GM12872 (cell line): Measurements from ENCODE around the gene PSMB2.

Source experiments
- CTCF ChIP-seq: IDR thresholded peaks from 3 replicates; pipeline ENCODE4 v1.5.1; 2011; ENCODE audit warnings: low read depth, mild to moderate bottlenecking, low read length, moderate library complexity; ENCODE audit not compliant: insufficient read depth

The PSMB2 gene

DNA sequence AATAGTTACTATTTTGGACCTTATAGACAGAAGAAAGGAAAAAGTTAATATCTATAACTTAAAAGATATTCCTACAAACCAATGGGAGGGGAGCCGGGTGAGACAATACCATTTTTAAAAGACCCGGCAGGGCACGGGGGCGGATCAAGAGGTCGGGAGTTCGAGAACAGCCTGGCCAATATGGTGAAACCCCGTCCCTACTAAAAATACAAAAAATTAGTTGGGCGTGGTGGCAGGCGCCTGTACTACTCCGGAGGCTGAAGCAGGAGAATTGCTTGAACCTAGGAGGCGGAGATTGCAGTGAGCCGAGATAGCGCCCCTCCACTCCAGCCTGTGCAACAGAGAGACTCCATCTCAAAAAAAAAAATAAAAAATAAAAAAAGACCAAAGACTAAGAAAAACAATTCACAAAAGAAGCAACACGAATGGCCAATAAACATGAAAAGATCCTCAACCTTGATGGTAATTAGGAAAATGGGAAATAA is 1.2 kb upstream of the PSMB2 start:
- no peak for TF ChIP-seq CTCF

- TF ChIP-seq CTCF: no peak
These were observed 720 bp downstream of the PSMB2 start for GRCh38 chr1:35640380-35641232.

- TF ChIP-seq CTCF: no peak
These were observed 3.9 kb downstream of the PSMB2 start for GRCh38 chr1:35637401-35637809.

DNA sequence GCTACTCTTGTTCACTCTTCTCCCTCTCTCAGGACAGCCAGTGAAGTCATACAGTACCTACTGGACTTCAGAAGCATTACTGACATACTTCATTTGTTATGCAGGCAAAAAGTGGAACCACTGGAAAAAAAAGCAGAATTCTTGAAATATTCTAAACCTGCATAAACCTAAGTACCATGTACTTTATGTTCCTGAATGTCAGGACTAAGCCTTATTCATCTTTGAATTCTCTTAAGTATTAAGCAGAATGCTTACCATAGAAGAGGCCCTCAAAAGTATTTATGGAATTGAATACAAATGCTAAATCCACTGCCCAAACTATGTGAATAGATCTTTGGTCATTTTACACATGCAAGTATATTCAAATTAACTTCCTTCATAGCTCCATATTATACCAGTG is 7.8 kb downstream of the PSMB2 start:
- no peak for TF ChIP-seq CTCF

DNA sequence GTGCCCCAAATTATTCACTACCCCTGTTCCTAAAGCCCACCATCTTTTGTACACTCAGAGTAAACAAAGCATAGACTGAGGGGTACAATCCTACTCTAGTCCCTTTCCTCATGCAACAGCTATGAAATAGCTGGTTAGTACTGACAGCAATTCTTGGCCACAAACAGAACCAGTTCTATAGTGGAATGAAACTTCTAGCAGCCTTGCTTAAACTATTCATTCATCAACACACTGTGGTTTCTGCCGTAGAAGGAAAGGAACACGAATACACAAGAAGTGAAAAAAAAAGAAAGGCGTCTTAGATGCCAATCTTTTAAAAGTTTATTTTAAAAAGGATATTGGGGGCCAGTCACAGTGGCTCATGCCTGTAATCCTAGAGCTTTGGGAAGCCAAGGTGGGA is 9.9 kb downstream of the PSMB2 start:
- no peak for TF ChIP-seq CTCF

GRCh38 chr1:35629051-35629450 is 12.3 kb downstream of the PSMB2 start:
- TF ChIP-seq CTCF: no peak

GRCh38 chr1:35623832-35624231 is 17.5 kb downstream of the PSMB2 start:
- TF ChIP-seq CTCF: no peak
